ENCODE data around the gene ONECUT3.
"Not testable (repeated sequence)": the region's sequence is repeated elsewhere in the genome, so short reads cannot be mapped to it uniquely, and the experiment has no call there.

ONECUT3 gene

GRCh38 chr19:1755467-1756171 is 2.3 kb downstream of the ONECUT3 start:
- no peak for DNase-seq (ENCODE audit: low read depth, low spot score)

- DNase-seq (ENCODE audit: low read depth, low spot score): no peak
These were observed 3.0 kb downstream of the ONECUT3 start for GRCh38 chr19:1756264-1756663.

GRCh38 chr19:1756705-1757465 is 3.6 kb downstream of the ONECUT3 start:
- no peak for DNase-seq (ENCODE audit: low read depth, low spot score)

GRCh38 chr19:1757468-1758230 is 4.3 kb downstream of the ONECUT3 start:
- no peak for DNase-seq (ENCODE audit: low read depth, low spot score)

DNA sequence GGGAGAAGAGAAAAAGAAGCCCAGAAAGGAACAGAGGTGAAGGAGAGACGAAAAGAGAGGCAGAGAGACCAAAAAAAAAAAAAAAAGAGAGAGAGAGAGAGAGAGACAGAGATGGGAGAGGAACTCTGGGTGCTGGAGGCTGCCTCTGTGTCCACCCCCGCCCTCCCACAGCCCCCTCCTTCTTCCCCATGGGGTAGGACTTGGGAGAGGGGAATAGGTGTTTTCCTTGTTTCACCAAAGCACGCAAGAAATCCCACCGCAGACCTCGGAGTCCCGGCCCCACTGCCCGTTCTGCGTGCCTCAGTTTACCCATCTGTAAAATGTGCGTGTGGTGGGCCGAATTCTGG is 4.9 kb downstream of the ONECUT3 start:
- DNase-seq (ENCODE audit: low read depth, low spot score): no peak

DNA sequence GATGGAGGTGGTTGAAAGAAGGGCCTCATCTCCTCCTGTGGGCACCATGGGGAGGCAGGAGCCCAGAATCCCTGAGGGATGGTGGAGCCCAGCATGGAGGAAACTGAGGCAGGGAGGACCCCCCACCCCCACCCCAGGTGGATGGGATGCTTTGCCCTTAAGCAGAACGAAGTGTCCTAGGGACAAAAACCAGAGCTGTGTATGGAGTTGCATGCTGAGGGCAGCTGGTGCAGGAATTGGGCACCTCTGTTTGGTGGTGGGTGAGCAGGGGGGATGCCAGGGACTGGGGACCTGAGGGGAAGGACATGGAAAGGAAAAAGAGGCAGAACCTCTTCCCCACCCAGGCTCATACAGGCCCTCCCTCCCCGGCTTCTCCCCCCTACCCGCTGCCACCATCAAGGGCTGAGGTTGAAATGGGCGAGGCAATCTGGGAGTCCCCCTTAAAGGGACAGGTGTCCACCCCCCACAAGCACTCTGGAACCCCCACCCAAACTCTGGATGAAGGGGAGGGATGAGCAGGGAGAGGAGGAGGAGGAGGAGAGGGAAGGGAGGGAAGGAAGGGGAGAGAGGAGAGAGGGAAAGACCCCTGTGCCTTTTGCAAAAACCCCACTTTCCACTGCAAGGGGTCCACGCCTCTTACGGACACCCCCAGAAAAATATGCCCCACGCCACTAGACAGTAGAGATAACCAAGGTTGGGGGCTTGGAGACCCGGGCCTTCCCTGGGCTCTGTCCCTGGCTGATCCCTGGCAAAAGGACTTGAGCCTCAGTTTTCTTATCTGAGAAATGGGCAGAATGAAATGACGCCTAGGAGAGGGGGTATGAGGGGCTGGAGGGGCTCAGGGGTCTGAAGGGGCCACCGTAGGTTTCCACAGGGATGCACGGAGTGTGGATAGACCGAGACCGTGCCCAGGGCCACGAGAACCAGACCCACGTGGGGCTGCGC is 5.9 kb downstream of the ONECUT3 start:
- DNase-seq (ENCODE audit: low read depth, low spot score): no peak

DNA sequence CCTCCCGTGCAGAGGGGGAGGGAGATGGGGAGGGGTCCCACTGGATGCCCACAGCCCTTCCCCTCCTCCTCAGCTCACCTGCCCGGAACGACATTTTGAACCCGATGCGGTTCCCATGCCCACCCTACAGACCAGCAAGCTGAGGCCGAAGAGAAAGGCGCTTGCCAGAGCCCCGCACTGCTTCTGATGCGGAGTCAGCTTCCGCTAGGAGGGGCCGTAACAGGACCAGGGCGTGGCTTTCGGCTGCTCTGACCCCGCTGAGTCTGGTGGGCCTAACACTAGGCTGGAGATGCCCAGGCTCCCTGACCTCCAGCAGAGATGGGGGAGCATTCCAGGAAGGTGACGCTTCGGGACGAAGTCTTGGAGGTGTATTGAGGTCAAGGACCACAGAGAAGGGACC is 6.7 kb downstream of the ONECUT3 start:
- no peak for DNase-seq (ENCODE audit: low read depth, low spot score)

DNA sequence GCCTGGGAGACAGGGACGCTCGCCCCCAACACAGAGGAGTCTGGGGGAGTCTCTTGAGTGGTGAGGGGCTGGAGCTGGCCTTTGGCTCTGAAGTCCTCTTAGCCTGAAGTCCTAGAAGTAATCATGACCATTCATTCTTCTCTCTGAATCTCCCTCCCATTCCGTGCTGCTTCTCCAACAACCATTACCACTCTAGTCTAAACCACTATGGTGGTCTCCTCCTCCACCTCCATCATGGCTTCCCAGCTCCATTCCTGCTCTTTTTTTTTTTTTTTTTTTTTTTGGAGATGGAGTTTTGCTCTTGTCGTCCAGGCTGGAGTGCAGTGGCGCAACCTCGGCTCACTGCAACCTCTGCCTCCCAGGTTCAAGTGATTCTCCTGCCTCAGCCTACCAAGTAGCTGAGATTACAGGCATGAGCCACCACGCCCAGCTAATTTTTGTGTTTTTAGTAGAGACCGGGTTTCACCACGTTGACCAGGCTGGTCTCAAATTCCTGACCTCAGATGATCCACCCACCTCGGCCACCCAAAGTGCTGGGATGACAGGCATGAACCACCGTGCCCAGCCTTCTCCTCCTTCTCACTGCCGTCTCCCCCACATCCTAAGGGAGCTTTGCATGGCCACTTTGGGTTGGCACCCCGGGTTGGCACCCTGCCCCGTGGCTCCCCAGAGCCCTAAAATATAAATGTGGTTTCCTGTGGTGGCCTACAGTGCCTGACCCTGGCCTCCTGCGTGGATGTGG is 7.7 kb downstream of the ONECUT3 start:
- DNase-seq (ENCODE audit: low read depth, low spot score): not testable (repeated sequence)

DNA sequence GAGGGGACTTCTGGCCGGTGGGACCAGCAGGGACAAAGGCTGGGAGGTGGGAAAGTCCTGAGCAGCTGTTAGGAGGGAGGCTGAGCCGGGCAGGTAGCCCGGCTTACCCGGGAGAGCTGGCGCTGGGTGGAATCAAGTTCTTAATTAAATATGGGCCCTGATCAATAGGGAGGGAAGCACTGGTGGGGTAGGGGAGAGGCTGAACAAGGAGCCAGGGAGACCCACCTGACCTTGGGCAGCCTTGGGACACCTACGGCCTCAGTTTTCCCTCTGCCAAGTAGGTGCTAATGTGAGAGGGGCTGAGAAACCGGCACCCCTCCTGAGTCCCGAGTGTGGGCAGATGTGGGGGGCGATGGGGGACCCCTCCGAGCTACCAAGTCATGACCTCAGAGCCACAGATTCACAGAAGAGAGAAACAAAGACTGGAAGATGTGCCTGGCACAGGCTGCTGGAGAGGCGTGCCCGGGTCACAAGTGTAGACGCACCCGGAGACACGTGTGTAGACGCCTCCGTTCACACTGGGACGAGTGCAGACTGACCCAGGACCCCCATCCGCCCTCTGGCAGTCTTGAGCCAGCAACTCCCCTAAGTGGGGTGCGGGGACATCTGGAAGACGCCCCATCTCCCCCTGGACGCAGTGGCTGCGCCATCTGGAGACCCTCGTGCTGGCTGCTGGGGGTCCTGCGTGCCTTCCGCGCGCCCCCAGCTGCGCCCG is 8.4 kb downstream of the ONECUT3 start:
- DNase-seq (ENCODE audit: low read depth, low spot score): no peak

GRCh38 chr19:1762243-1763117 is 9.2 kb downstream of the ONECUT3 start:
- DNase-seq (ENCODE audit: low read depth, low spot score): no peak

DNA sequence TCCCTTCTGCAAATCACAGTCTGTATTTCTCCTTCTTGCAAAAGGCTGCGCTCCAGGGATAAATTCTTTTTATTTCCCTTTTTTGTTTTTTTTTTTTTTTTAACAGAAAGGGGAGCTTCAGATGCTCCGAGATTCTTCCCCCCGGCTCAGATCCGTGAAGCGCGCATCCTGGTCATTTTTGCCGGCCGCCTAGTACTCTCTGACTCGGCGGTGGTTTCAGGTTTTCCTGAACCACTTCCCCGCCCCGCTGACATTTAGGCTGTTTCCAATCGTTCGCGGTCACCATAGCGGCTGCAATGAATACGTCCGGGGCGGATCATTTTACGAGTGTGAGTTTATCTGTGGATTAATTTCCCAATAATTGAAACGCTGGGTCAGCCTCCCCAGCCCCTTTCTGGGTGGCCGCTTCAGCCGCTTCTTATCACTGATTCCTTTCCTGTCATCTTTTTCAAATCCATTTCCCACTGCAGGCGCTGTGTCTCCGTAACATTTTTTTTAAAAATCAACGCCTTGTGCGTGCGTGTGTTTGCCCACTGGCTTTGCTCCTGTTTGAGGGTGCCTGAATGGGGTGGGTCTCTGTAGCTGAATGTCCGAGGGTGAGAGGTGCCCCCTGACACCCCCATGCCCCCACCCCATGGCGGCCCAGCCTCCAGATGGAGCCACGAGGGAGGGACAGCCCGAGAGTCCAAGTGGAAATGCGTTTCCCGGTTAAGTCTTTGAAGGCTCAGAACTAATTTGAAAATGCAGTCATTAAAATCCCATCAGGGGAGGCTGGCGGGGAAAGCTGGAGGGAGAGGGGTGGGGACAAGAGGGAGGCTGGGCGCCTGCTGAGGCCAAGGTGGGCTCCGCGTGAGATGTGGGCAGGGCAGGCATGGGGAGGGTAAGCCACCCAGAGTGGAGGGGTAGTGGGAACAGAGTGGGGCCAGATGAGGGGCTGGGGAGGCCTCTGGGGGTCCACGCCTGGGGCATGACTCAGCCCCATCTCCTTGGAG is 10.6 kb downstream of the ONECUT3 start:
- no peak for DNase-seq (ENCODE audit: low read depth, low spot score)

DNA sequence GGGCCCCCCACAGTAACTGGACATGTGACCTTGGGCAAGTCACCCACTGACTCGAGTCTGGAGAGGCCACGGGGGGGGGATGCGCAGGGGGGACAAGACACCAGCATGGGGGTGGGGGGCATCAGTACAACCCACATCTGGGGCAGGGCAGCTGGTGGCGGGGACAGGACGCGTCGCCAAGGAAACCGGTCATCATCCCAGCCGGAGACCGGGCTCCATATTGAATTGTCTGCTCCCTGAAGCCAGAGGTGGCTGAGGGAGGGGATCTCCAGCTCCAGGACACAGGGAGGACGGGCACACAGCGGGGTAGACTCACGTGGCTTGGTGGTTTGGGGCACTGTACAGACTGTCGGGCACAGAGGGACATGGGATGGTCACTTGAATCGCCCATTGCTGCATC is 11.4 kb downstream of the ONECUT3 start:
- DNase-seq (ENCODE audit: low read depth, low spot score): no peak

- DNase-seq (ENCODE audit: low read depth, low spot score): no peak
These were observed 12.1 kb downstream of the ONECUT3 start for GRCh38 chr19:1765232-1765903.

DNA sequence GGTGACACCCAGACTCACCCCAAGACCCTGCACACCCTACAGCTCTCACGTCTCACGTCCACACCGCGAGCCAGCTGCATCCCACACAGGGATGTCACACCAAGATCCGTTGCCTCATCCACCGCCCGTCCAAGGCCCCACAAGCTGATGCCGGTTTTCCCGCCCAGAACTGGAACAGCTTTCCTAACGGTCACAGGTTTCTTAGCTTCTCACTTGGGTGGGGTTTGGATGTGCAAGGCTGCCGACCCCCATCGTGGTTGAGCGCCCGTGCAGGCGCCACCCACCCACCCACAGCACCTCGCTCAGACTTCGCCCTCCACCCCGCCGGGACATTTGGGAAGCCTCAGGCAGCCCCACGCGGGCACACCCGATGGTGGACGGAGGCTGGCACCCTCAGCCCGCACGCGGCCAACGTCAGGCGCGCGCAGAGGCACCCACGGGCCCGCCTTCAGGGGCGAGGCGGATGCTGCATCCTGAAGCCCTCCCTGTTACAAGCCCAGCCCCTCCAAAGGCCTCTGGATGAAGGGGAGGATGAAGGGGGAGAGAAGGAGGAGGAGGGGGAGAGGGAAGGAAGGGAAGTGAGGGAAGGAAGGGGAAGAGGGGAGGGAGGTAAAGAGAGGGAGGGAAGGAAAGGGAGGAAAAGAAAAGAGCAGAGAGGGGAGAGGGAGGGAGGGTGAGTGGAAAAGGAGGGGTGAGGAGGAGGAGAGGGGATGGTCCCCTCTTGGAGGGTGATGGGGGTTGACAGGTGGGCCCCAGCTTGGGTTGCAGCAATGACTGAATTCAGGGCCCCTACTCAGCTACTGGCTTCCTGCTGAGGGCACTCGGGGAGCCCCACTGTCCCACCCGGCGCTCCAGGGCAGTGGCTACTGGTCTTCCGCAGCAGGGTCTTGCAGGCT is 12.8 kb downstream of the ONECUT3 start:
- DNase-seq (ENCODE audit: low read depth, low spot score): no peak

DNA sequence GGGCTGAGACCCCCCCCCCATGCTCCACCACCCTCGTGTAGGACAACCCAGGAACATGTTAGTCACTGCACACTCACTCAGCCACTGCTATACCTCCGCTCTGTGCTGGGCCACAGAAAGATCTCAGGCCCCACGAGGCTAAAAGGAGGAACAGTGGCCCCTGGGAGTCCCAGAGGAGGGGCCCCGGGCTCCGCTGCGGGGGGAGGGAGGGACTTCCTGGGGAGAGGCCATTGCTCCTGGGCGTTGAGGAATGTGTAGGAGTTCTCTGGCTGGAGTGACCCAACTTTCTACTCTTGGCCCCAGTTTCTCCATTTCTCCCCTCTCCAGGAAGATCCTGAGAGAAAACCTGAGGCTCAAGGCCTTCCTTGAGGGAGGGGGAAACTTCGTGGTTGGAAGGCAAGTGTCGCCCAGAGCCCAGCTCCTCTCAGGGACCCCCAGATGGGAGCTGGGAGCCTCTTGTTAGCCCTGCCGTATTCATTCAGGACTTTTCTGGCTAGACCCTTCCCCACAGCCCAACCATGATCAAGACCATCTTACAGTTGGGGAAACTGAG is 13.6 kb downstream of the ONECUT3 start:
- DNase-seq (ENCODE audit: low read depth, low spot score): no peak

- DNase-seq (ENCODE audit: low read depth, low spot score): peak; percentile 34
These were observed 14.2 kb downstream of the ONECUT3 start for GRCh38 chr19:1767464-1767933.
